ENCODE results near the gene PIK3C2B. TPM values are rescaled to one million over a fixed set of nuclear protein-coding genes. Genes with fewer than 3 reads are reported as not detected.

Gene PIK3C2B, protein sequence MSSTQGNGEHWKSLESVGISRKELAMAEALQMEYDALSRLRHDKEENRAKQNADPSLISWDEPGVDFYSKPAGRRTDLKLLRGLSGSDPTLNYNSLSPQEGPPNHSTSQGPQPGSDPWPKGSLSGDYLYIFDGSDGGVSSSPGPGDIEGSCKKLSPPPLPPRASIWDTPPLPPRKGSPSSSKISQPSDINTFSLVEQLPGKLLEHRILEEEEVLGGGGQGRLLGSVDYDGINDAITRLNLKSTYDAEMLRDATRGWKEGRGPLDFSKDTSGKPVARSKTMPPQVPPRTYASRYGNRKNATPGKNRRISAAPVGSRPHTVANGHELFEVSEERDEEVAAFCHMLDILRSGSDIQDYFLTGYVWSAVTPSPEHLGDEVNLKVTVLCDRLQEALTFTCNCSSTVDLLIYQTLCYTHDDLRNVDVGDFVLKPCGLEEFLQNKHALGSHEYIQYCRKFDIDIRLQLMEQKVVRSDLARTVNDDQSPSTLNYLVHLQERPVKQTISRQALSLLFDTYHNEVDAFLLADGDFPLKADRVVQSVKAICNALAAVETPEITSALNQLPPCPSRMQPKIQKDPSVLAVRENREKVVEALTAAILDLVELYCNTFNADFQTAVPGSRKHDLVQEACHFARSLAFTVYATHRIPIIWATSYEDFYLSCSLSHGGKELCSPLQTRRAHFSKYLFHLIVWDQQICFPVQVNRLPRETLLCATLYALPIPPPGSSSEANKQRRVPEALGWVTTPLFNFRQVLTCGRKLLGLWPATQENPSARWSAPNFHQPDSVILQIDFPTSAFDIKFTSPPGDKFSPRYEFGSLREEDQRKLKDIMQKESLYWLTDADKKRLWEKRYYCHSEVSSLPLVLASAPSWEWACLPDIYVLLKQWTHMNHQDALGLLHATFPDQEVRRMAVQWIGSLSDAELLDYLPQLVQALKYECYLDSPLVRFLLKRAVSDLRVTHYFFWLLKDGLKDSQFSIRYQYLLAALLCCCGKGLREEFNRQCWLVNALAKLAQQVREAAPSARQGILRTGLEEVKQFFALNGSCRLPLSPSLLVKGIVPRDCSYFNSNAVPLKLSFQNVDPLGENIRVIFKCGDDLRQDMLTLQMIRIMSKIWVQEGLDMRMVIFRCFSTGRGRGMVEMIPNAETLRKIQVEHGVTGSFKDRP (N-terminal part only)
- total RNA-seq (2021; fragmentation: NEBNext Ultra II Directional; extraction: Animal tissue kit (Norgen Biotek cat#: 25700)) (36.7 and 36.9 TPM in 2 replicates), polyA plus RNA-seq (2011; rRNA removed) (20.4 and 26.0 TPM in 2 replicates), polyA minus RNA-seq (2011; rRNA and poly(A)+ RNA removed) (44.4 and 55.8 TPM in 2 replicates)
- polyA plus RNA-seq (2011; cell fraction: cytosol; rRNA removed): 15.9 TPM
- polyA plus RNA-seq (2011; cell fraction: nucleus; rRNA removed): 30.4 TPM
- 11.3 to 13.9 TPM (median 12.5 TPM) in 4 replicates for polyA plus RNA-seq (2012, experiment 1 of 2)
- polyA plus RNA-seq (2012, experiment 2 of 2): 8.4 TPM
- 8.5 TPM for polyA plus RNA-seq (2013, experiment 1 of 2)
- polyA plus RNA-seq (2013, experiment 2 of 2): 7.8 TPM
- 30.4 TPM for polyA minus RNA-seq (2011; cell fraction: cytosol; rRNA and poly(A)+ RNA removed)
- polyA minus RNA-seq (2011; cell fraction: nucleus; rRNA and poly(A)+ RNA removed): 37.1 TPM
- long read RNA-seq, experiment 1, partial matches to known transcripts: 9 of 11 reads
- long read RNA-seq, experiment 1, other reads (novel, unspliced or antisense): 2 of 11 reads
- long read RNA-seq, experiment 2, partial matches to known transcripts: 0 of 1 reads
- long read RNA-seq, experiment 2, other reads (novel, unspliced or antisense): 1 of 1 reads

DNA sequence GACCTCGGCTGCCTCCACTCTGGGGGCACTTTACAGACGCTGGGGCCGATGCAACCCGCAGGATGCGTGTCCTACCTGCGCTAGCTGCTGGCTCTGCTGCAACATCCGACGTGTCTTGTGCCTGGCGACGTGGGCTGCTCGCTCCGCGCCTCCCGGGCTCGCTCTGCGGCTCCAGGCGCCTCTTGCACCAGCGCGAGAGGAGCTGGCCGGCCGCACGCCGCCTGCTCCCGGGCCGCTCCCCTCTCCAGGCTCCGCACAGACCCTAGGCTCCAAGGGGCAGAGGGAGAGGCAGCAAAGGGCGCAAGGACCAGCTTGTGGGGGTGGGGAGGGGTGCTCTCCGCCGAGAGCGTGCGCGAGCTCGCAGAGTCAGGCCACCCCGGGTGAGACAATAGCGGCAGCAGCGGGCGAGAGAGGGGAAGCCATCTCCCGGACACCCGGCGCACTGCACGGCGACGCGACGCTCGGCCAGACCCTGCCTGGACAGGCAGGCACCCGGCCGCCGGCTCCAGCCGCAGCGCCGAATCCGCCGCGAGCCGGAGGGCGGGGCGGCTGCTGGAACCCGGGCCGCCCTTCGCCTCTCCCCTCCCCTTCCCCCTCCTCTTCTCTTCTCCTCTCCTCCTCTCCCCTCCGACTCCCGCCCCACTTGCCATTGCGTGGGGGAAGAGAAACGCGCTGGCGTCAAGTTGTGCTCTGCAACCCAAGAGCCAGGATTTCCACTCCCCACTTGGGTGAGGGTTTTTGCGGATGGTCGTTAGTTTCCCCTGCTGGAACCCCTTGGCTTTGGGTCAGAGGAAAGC is at the start of gene PIK3C2B:
TSS of gene PIK3C2B (minus strand) at position 525 of the 797 bp plus-strand sequence. CDS start 25,003 bp downstream, outside the sequence.
- Histone ChIP-seq H3K4ac (replicated peaks; ENCODE audit: insufficient read length, low read depth, low read length) (peak within 1 kb of the TSS; percentile 62), H2BK20ac (ENCODE audit: low read length) (0 out of 2 replicates have a peak within 1 kb of the TSS, but pooled peaks have one; percentile 86), H3K4me3 (ENCODE audit: extremely low read depth in 1 of 4, insufficient read depth in 2 of 4, low read depth in 3 of 4, low read length in 4 of 4) (peak within 1 kb of the TSS; percentile 82 to 96 (median 94)), H4K91ac (replicated peaks; ENCODE audit: insufficient read length, low read length) (peak within 1 kb of the TSS; percentile 97), H3K23ac (ENCODE audit: insufficient read length) (no peak within 1 kb of the TSS), H2AFZ (ENCODE audit: low read length) (peak within 1 kb of the TSS; percentile 100), H3K23me2 (ENCODE audit: low read depth, low read length) (peaks cover 15% of the 10 kb centered on the region), H3K14ac (ENCODE audit: insufficient read length) (no peak within 1 kb of the TSS), H3K4me1 (replicated peaks in 1 of 4; ENCODE audit: control insufficient read depth in 3 of 4, insufficient read depth in 4 of 4, low read length in 3 of 4) (peaks cover 0 to 14% (median 6%) of the 10 kb centered on the region in 4 experiments; a peak in 5 of 7 replicates), H3K9ac (replicated peaks in 1 of 4; ENCODE audit: extremely low read depth in 1 of 4, low read depth in 3 of 4, low read length in 3 of 4) (peak within 1 kb of the TSS; percentile 75 to 86 (median 76)), H2BK120ac (replicated peaks; ENCODE audit: low read depth, low read length) (peak within 1 kb of the TSS; percentile 84), H3K27me3 (replicated peaks in 1 of 4; ENCODE audit: control insufficient read depth in 3 of 4, extremely low read depth in 1 of 4, insufficient read depth in 3 of 4, low read length in 3 of 4) (peaks cover 0 to 3% (median under 1%) of the 10 kb centered on the region in 4 experiments; a peak in 2 of 7 replicates), H3K9me3 (ENCODE audit: insufficient read depth in 2 of 2, low read depth in 1 of 2, low read length in 1 of 2) (no peaks in the 10 kb centered on the region), H3K18ac (ENCODE audit: extremely low read depth, low read length) (peak within 1 kb of the TSS; percentile 99), H3K56ac (replicated peaks; ENCODE audit: insufficient read length, low read depth, low read length) (peak within 1 kb of the TSS; percentile 79), H2BK15ac (ENCODE audit: low read length) (peak within 1 kb of the TSS; percentile 88), H3K36me3 (ENCODE audit: control insufficient read depth in 2 of 4, insufficient read depth in 4 of 4, low read length in 3 of 4) (no peaks in the 10 kb centered on the region), H2AK5ac (ENCODE audit: low read depth, low read length) (no peak within 1 kb of the TSS), H2BK12ac (ENCODE audit: low read depth, low read length) (peak within 1 kb of the TSS; percentile 97; the same call in 1 of the 2 replicates), H3K4me2 (ENCODE audit: insufficient read depth in 1 of 2, low read depth in 2 of 2, low read length in 2 of 2) (peak within 1 kb of the TSS; percentile 80 to 94), H2BK5ac (ENCODE audit: low read depth, low read length) (peak within 1 kb of the TSS; percentile 90; the same call in 1 of the 2 replicates), H4K8ac (ENCODE audit: extremely low read depth, insufficient read depth, low read length) (peak within 1 kb of the TSS; percentile 87; the same call in 1 of the 2 replicates), H3K79me1 (ENCODE audit: low read depth, low read length) (no peaks in the 10 kb centered on the region), H4K20me1 (replicated peaks in 1 of 2; ENCODE audit: control insufficient read depth in 1 of 2, insufficient read depth in 2 of 2, low read length in 2 of 2) (no peaks in the 10 kb centered on the region), H4K5ac (ENCODE audit: insufficient read length, low read depth, low read length) (peak within 1 kb of the TSS; percentile 85), H3K79me2 (ENCODE audit: control insufficient read depth in 1 of 2, insufficient read depth in 2 of 2, low read length in 2 of 2) (peaks cover 0 to 20% of the 10 kb centered on the region in 2 experiments; a peak in 2 of 4 replicates), H3K27ac (ENCODE audit: low read depth, low read length) (peak within 1 kb of the TSS; percentile 31; the same call in 1 of the 2 replicates)
- no peak for FAIRE-seq
- DNase-seq (ENCODE audit: low read depth in 1 of 2, low spot score in 2 of 2): peak; percentile 69 to 93
- WGBS, 2 experiments (ENCODE audit: extremely low coverage in 1 of 2, insufficient coverage in 1 of 2, insufficient read length in 1 of 2, insufficient replicate concordance in 2 of 2, low coverage in 1 of 2, low lambda C conversion rate in 2 of 2, missing lambda C conversion rate in 1 of 2): 0% methylated on average over 27 of the region's 69 CpGs; no CpG with 5 or more reads in 1 of the 2 experiments
- ChIA-PET CTCF (ENCODE audit: partially characterized antibody) (interaction anchor here (0.6 to 49.0 kb wide), 15 partner anchors 10 to 1335 kb away, joined by 3 to 2124 read pairs (median 4); no protein-coding TSS in a partner anchor), POLR2A (ENCODE audit: partially characterized antibody) (interaction anchor here (0.6 to 6.3 kb wide), 22 partner anchors 8 to 281 kb away, joined by 3 to 56 read pairs (median 8); partner anchors contain the start of genes GOLT1A, MDM4 and PLEKHA6)
- peak; percentile 87 for TF ChIP-seq KDM4A (IDR thresholded peaks at IDR 0.05; ENCODE audit: low read depth, low read length, severe bottlenecking)
- 0 out of 2 replicates have a peak, but pooled peaks have one; percentile 41 for TF ChIP-seq GABPA (IDR thresholded peaks at IDR 0.05; ENCODE audit: borderline replicate concordance, insufficient read depth, low read length)
